ENCODE data around the gene RABGGTA. TPM values are rescaled to one million over a fixed set of nuclear protein-coding genes. Genes with fewer than 3 reads are reported as not detected.

The RABGGTA gene
- total and polyA plus RNA-seq, 2 donors (not counting 1 experiment from before 2014, with no cell fraction given), result 70.1 to 159 TPM

DNA sequence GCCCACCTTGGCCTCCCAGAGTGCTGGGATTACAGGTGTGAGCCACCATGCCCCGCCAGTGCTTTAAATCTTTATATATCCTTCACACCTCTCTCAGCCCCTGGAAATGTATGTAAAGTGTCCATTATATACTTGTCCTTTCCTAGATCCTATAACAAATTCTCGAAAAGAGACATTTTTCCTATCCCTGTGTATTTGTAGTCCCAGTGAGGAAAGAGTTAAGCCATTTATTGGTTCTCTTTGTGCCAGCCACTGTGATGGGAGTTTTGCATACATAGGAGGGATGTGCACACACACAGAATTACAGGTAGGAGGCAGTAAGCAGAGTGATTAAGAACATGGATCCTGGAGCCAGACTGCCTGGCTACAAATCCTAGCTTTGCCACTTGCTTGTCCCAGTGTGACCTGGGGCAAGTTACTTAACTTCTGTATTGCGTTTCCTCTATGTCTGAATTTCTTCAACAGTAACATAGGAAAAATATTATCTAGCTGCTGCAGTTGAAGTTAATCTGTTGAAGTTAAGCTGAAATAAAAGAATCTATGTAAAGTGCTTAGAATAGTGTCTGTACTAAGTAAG, 2.1 kb upstream of the RABGGTA start:
- no peak overlapping the region for H3K9ac ChIP-seq (ENCODE audit: low read length)

More for the DNA sequence above, 2.1 kb upstream of the RABGGTA start:
- H3K9me3 ChIP-seq (ENCODE audit: control extremely low read depth in 1 of 3, control insufficient read depth in 2 of 3, insufficient read depth in 1 of 3, low read length in 2 of 3), result peaks cover 0 to 10% (median 0%) of the 10 kb centered on the region in 3 donors
- H3K36me3 ChIP-seq (replicated peaks in 1 of 2; ENCODE audit: control extremely low read depth in 1 of 2, control insufficient read depth in 1 of 2, extremely low read depth in 1 of 2, insufficient read depth in 2 of 2, low read length in 1 of 2), result peaks cover 0 to 10% of the 10 kb centered on the region in 2 experiments
- H3K4me1 ChIP-seq (ENCODE audit: control insufficient read depth in 2 of 2, insufficient read depth in 2 of 2, low read length in 2 of 2), result peaks cover 49 to 57% of the 10 kb centered on the region in 2 donors
- Mint-ChIP-seq H3K9me3 (ENCODE audit: insufficient read depth) (no peaks in the 10 kb centered on the region), H3K27me3 (no peaks in the 10 kb centered on the region), H3K4me3 (peak overlapping the region; percentile 58), H3K27ac (peak overlapping the region; percentile 89), H3K4me1 (peaks cover 69% of the 10 kb centered on the region)
- no peak for ATAC-seq (ENCODE audit: low read depth)
- no CpG with 5 or more reads among the region's 3 CpGs for WGBS (ENCODE audit: insufficient coverage)
- CTCF ChIA-PET, result interaction anchor here (0.7 to 2.4 kb wide), 8 partner anchors 10 to 437 kb away, joined by 3 to 19 read pairs (median 5); partner anchors contain the start of genes CIDEB, LTB4R and TINF2
- POLR2A ChIA-PET, result interaction anchor here (0.7 to 2.0 kb wide), 5 partner anchors 16 to 157 kb away, joined by 3 to 11 read pairs (median 4); partner anchors contain the start of gene TINF2
- H4K20me1 ChIP-seq (ENCODE audit: control insufficient read depth, insufficient read depth, low read length, poor library complexity, severe bottlenecking), result no peaks in the 10 kb centered on the region
- no peak for TF ChIP-seq EZH2 (IDR thresholded peaks at IDR 0.05; ENCODE audit: borderline replicate concordance, insufficient read depth, low read depth, low read length, poor library complexity, severe bottlenecking)
- no peak for TF ChIP-seq CTCF (IDR thresholded peaks at IDR 0.05)
- peak overlapping the region; percentile 10 for H2AFZ ChIP-seq (ENCODE audit: insufficient read depth, low read depth, low read length, poor library complexity, severe bottlenecking)
- H3K4me2 ChIP-seq (replicated peaks; ENCODE audit: low read depth, low read length, poor library complexity, severe bottlenecking), result peak overlapping the region; percentile 52
- H3K27ac ChIP-seq (ENCODE audit: low read length in 2 of 2), result peak overlapping the region; percentile 76 to 81
- intact Hi-C loops (cut with micrococcal nuclease), result loop anchor here (10.0 kb wide), 1 partner anchor 129 kb away; the partner anchor contains the start of genes EMC9, PSME2 and RNF31
- H3K4me3 ChIP-seq (ENCODE audit: control extremely low read depth in 1 of 5, extremely low read depth in 1 of 5, insufficient read depth in 1 of 5, low read depth in 2 of 5, low read length in 4 of 5), result no peak overlapping the region
- H3K79me2 ChIP-seq (ENCODE audit: control insufficient read depth, insufficient read depth, low read length), result peaks cover 30% of the 10 kb centered on the region
- no peaks in the 10 kb centered on the region for H3K27me3 ChIP-seq (replicated peaks in 1 of 4; ENCODE audit: control extremely low read depth in 1 of 4, control insufficient read depth in 3 of 4, insufficient read depth in 4 of 4, low read length in 3 of 4)
- no peak for DNase-seq
